DOHH2 (cell line): Measurements from ENCODE around the gene ANKRD66.

Source experiments
- EZH2phosphoT487 ChIP-seq: fragments of 200-600 bp; sonication (generic); IDR thresholded peaks from 2 replicates; pipeline ENCODE4 v1.6.1; 2017; ENCODE audit warnings: borderline replicate concordance, mild to moderate bottlenecking, antibody characterized with exemption, low read length, moderate library complexity, mixed read lengths
- TF ChIP-seq, protein P1 (sequence below): fragments of 200-600 bp; sonication (generic); IDR thresholded peaks from one replicate; pipeline ENCODE4 v1.5.1; 2014; ENCODE audit warnings: antibody characterized with exemption, mild to moderate bottlenecking, low read depth, low read length; ENCODE audit not compliant: poor library complexity, severe bottlenecking

DNA sequence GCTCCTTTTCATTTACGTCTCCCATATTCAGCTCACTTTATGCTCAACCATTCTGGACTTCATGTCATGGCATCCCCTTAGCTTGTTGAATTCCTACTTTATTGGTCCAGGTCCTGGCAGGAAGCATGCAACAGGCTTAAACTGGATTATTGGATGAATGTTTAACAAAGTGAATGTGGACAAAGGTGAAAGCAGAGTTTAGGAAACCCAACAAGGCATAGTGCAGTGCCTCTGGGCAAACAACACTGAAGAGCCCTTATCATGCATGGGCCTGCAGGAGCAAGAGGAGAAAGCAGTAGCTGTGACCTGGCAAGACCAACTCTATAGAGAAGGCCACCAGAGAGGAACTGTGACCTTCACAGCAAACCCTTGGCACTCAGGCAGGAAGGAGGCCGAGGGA, 5.3 kb upstream of the ANKRD66 start:
- TF ChIP-seq, protein P1, sequence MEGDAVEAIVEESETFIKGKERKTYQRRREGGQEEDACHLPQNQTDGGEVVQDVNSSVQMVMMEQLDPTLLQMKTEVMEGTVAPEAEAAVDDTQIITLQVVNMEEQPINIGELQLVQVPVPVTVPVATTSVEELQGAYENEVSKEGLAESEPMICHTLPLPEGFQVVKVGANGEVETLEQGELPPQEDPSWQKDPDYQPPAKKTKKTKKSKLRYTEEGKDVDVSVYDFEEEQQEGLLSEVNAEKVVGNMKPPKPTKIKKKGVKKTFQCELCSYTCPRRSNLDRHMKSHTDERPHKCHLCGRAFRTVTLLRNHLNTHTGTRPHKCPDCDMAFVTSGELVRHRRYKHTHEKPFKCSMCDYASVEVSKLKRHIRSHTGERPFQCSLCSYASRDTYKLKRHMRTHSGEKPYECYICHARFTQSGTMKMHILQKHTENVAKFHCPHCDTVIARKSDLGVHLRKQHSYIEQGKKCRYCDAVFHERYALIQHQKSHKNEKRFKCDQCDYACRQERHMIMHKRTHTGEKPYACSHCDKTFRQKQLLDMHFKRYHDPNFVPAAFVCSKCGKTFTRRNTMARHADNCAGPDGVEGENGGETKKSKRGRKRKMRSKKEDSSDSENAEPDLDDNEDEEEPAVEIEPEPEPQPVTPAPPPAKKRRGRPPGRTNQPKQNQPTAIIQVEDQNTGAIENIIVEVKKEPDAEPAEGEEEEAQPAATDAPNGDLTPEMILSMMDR = no peak
- TF ChIP-seq EZH2phosphoT487 = no peak
